ENCODE results near the gene UBIAD1.
A peak's percentile ranks its signal among the peaks of the same experiment; 100 is the strongest.
"Not testable (repeated sequence)": the region's sequence is repeated elsewhere in the genome, so short reads cannot be mapped to it uniquely, and the experiment has no call there.

UBIAD1 gene

GRCh38 chr1:11273595-11274234 lies 717 bp downstream of the UBIAD1 start:
- no peak for DNase-seq (ENCODE audit: low read depth, low spot score)
- H3K4me3 ChIP-seq (ENCODE audit: low read length) = peak overlapping the region; percentile 93

- no peak for DNase-seq (ENCODE audit: low read depth, low spot score)
- no peak overlapping the region for H3K4me3 ChIP-seq (ENCODE audit: low read length)
These were observed 6.2 kb downstream of the UBIAD1 start for GRCh38 chr1:11279152-11279551.

- no peak for DNase-seq (ENCODE audit: low read depth, low spot score)
- no peak overlapping the region for H3K4me3 ChIP-seq (ENCODE audit: low read length)
These were observed 6.6 kb downstream of the UBIAD1 start for GRCh38 chr1:11279630-11280029.

- DNase-seq (ENCODE audit: low read depth, low spot score) = peak; percentile 59
- H3K4me3 ChIP-seq (ENCODE audit: low read length) = no peak overlapping the region
These were observed 7.8 kb downstream of the UBIAD1 start for GRCh38 chr1:11280719-11281376.

- no peak for DNase-seq (ENCODE audit: low read depth, low spot score)
- H3K4me3 ChIP-seq (ENCODE audit: low read length) = no peak overlapping the region
These were observed 8.7 kb downstream of the UBIAD1 start for GRCh38 chr1:11281518-11282331.

GRCh38 chr1:11283151-11283550 lies 10.2 kb downstream of the UBIAD1 start:
- H3K4me3 ChIP-seq (ENCODE audit: low read length) = no peak overlapping the region
- DNase-seq (ENCODE audit: low read depth, low spot score) = no peak

GRCh38 chr1:11284784-11285183 lies 11.8 kb downstream of the UBIAD1 start:
- no peak for DNase-seq (ENCODE audit: low read depth, low spot score)
- no peak overlapping the region for H3K4me3 ChIP-seq (ENCODE audit: low read length)

GRCh38 chr1:11285883-11286734 lies 13.1 kb downstream of the UBIAD1 start:
- no peak for DNase-seq (ENCODE audit: low read depth, low spot score)

DNA sequence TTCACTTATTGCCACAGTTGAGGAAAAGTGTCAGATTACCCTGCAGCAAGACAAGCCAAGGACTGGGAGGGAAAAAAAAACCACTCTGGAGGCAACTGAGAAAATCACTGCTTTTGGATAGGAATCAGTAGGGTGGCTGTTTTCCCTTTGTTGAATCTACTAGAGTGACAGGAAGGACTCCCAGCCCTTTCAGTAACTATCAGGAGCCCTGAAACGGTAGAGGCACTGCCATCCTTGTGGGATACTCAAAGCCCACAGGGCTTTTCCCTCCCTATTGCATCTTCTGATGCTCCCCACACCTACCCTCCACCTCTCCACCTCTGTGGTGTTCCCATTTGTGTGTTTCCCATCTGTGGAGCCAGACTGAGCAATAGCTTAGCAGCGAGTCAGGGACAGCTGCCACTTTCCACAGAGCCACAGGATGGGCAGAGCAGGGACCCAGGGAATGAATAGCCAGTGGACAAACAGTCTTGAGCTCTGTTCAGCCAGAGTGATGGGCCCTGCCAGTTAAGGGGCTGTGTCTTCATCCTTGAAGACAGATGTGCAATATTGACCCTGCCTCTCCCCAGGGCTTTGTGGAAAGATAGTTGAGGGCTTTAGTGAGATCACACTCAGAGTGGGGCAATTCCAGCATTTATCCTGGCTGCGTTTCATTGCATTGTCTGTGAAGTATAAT lies 13.9 kb downstream of the UBIAD1 start:
- no peak overlapping the region for H3K4me3 ChIP-seq (ENCODE audit: low read length)
- DNase-seq (ENCODE audit: low read depth, low spot score) = no peak

More at GRCh38 chr1:11285883-11286734, 13.1 kb downstream of the UBIAD1 start:
- no peak overlapping the region for H3K4me3 ChIP-seq (ENCODE audit: low read length)

- DNase-seq (ENCODE audit: low read depth, low spot score) = no peak
- no peak overlapping the region for H3K4me3 ChIP-seq (ENCODE audit: low read length)
These were observed 16.1 kb downstream of the UBIAD1 start for GRCh38 chr1:11289064-11289463.

- DNase-seq (ENCODE audit: low read depth, low spot score) = no peak
- no peak overlapping the region for H3K4me3 ChIP-seq (ENCODE audit: low read length)
These were observed 18.1 kb downstream of the UBIAD1 start for GRCh38 chr1:11291049-11291448.

- no peak for DNase-seq (ENCODE audit: low read depth, low spot score)
- no peak overlapping the region for H3K4me3 ChIP-seq (ENCODE audit: low read length)
These were observed 20.9 kb downstream of the UBIAD1 start for GRCh38 chr1:11293856-11294255.

DNA sequence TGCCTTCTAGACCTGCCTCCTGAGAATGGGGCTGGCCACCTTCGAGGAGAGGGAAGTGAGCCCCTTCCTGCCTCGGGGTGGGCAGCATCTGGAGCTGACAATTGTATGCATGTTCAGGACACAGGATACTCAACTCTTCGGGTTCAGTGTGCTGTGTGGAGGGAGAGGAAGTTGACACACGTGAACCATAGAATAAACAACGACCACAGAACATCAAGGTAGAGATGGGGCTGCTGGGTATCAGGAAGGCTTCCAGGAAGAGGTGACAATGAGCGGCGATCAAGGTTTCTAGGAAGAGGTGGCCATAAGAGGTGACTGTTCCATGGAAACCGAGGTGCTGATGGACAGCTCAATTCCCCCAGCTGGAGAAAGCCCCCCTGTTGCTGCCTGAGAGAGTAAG lies 22.0 kb downstream of the UBIAD1 start:
- H3K4me3 ChIP-seq (ENCODE audit: low read length) = no peak overlapping the region
- no peak for DNase-seq (ENCODE audit: low read depth, low spot score)

DNA sequence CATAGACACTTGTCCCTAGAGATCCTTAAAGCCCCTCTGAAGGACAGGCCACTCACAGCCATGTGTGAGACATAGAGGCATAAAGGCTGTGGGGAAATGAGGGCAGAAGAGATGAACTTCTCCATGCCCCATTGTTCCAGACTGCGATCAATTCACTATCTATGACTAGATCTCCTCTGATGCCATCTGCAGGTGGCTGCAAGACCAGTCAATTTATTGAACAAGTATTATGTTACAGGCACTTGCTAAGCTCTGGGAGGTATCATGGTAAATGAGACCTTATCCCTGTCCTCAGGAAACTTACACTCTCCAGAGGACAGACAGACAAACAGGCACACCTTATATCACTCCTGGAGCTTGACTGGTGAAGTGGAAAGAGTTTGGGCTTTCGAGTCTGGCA lies 22.9 kb downstream of the UBIAD1 start:
- no peak overlapping the region for H3K4me3 ChIP-seq (ENCODE audit: low read length)
- DNase-seq (ENCODE audit: low read depth, low spot score) = no peak

- not testable (repeated sequence) for DNase-seq (ENCODE audit: low read depth, low spot score)
These were observed 24.8 kb downstream of the UBIAD1 start for GRCh38 chr1:11297774-11298173.

GRCh38 chr1:11298390-11299224 lies 25.6 kb downstream of the UBIAD1 start:
- no peak for DNase-seq (ENCODE audit: low read depth, low spot score)
- H3K4me3 ChIP-seq (ENCODE audit: low read length) = no peak overlapping the region

More at GRCh38 chr1:11297774-11298173, 24.8 kb downstream of the UBIAD1 start:
- not testable (repeated sequence) for H3K4me3 ChIP-seq (ENCODE audit: low read length)

GRCh38 chr1:11299225-11299574 lies 26.2 kb downstream of the UBIAD1 start:
- no peak overlapping the region for H3K4me3 ChIP-seq (ENCODE audit: low read length)
- DNase-seq (ENCODE audit: low read depth, low spot score) = no peak

DNA sequence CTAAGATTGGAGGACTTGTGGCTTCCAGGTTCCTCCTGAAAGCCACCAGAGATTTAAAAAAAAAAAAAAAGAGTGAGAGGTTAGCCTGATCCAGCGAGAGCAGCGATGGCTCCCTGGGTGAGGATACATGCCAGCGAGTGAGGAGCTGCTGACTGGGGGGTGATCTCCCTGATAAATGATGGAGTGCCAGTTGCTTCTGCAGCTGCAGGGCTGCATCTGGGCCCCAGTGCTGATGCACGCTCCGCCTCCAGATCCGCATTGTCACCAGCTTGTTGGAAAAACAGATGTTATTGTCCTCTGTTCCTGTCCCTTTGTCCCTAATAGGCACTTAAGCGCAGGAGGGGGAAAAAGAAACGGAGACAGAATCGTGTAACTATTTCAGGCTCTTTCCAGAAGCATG lies 28.6 kb downstream of the UBIAD1 start:
- H3K4me3 ChIP-seq (ENCODE audit: low read length) = no peak overlapping the region
- DNase-seq (ENCODE audit: low read depth, low spot score) = no peak
